Tibial artery (tissue), 4 donors: ENCODE results near the gene NUDT4.

Source experiments
- DNase-seq, 2 donors: peaks; one replicate each; pipeline ENCODE4 v3.0.0-alpha.2; 2019
- H3K27ac ChIP-seq, 2 donors: fragments of 200-600 bp; sonication (generic) in 1 of 2; 1 replicate in 1 of 2; 2 replicates in 1 of 2; pipeline ENCODE4 v1.5.1; 2018 to 2019; ENCODE audit warnings: mild to moderate bottlenecking in 1 of 2
- H3K27me3 ChIP-seq, 2 donors: fragments of 200-600 bp; sonication (generic) in 1 of 2; one replicate each; pipeline versions ENCODE4 v1.5.1 to v1.6.0; 2016 to 2019
- H3K36me3 ChIP-seq, 3 donors: fragments of 200-600 bp; sonication (generic) in 2 of 3; one replicate each; pipeline ENCODE4 v1.5.1; 2016 to 2019; ENCODE audit warnings: mild to moderate bottlenecking in 2 of 3
- H3K4me1 ChIP-seq, 4 donors: fragments of 200-600 bp; sonication (generic) in 2 of 4; 1 replicate in 3 of 4; 2 replicates in 1 of 4; pipeline ENCODE4 v1.5.1; 2016 to 2019
- H3K4me3 ChIP-seq, 2 donors: fragments of 200-600 bp; sonication (generic) in 1 of 2; 1 replicate in 1 of 2; 2 replicates in 1 of 2; pipeline ENCODE4 v1.5.1; 2018 to 2019; ENCODE audit warnings: mild to moderate bottlenecking in 2 of 2
- H3K9me3 ChIP-seq, 3 donors: fragments of 200-600 bp; sonication (generic) in 1 of 3; one replicate each; pipeline ENCODE4 v1.5.1; 2016 to 2019
- intact Hi-C: fragments of 100-400 bp; cut with DNase I; formaldehyde crosslinking; loops from one replicate; pipeline ENCODE4 v1.15.0; 2023; ENCODE audit warnings: low total_unique reads
- TF ChIP-seq, protein P1 (sequence below), 2 experiments: fragments of 200-600 bp in 1 of 2; fragments of 450-650 bp in 1 of 2; IDR thresholded peaks; one replicate each; pipeline ENCODE4 v1.5.1; 2017 to 2019; ENCODE audit warnings: antibody characterized with exemption in 2 of 2, mild to moderate bottlenecking in 1 of 2, moderate library complexity in 1 of 2

Gene NUDT4

DNA sequence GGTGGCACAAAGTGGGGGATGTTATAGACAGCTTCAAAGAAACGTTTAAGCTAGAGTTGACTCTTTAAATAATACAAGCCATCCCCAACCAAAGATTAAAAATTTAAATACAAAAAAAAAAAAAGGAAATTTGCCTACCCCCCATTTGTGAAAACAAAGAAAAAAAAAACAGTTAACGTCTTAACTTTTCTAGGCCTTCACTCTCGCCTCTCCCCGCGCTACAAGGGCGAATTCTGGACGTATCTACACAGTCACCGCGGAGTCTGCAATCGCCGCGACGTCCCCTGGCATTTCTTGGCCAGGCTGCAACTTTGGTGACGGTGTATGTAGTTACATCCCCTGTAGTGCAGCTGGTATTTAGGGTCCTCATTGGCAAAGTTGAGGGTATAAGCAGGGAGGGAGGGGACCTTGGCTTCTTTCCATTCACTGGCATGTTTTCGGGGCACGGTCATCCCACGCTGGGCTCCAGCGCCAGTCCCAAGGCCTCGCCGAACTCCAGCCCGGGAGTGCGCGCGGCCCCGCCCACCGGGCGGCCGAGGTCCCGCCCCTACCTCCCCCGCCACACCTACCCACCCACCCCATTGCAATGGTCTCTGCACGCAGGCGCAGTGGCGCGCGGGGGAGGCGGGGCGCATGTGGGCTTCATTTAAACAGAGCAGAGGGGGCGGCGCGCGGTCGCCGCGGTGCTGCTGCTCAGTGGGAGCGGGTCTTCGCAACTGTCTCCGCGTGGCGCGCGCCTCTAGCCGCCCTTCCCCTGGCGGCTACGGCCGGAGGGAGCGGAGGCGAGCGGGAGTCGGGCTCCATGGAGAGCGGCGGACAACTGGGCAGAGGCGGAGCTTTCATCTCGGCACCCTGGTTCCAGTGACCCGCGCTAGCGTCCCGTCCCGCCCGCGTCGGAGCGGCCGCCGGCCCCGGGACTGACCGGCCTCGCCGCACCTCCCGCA lies at the start of gene NUDT4:
Gene NUDT4, plus strand, starts transcription at position 674 of the 944 bp plus-strand sequence. CDS start 398 bp downstream, outside the sequence.
- peak; percentile 98 to 99 for DNase-seq
- TF ChIP-seq, protein P1, sequence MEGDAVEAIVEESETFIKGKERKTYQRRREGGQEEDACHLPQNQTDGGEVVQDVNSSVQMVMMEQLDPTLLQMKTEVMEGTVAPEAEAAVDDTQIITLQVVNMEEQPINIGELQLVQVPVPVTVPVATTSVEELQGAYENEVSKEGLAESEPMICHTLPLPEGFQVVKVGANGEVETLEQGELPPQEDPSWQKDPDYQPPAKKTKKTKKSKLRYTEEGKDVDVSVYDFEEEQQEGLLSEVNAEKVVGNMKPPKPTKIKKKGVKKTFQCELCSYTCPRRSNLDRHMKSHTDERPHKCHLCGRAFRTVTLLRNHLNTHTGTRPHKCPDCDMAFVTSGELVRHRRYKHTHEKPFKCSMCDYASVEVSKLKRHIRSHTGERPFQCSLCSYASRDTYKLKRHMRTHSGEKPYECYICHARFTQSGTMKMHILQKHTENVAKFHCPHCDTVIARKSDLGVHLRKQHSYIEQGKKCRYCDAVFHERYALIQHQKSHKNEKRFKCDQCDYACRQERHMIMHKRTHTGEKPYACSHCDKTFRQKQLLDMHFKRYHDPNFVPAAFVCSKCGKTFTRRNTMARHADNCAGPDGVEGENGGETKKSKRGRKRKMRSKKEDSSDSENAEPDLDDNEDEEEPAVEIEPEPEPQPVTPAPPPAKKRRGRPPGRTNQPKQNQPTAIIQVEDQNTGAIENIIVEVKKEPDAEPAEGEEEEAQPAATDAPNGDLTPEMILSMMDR (IDR thresholded peaks at IDR 0.05), result peak in 1 of 2 experiments; percentile 11
- Histone ChIP-seq H3K9me3 (no peaks in the 10 kb centered on the region), H3K36me3 (no peaks in the 10 kb centered on the region), H3K27ac (peak within 1 kb of the TSS; percentile 93 to 96), H3K27me3 (no peaks in the 10 kb centered on the region), H3K4me1 (peaks cover 0 to 39% (median 23%) of the 10 kb centered on the region in 4 donors), H3K4me3 (peak within 1 kb of the TSS; percentile 84 to 87)
- intact Hi-C loops, result loop anchor here (2.0 to 5.0 kb wide), 2 partner anchors 75 to 135 kb away; no protein-coding TSS in a partner anchor

DNA sequence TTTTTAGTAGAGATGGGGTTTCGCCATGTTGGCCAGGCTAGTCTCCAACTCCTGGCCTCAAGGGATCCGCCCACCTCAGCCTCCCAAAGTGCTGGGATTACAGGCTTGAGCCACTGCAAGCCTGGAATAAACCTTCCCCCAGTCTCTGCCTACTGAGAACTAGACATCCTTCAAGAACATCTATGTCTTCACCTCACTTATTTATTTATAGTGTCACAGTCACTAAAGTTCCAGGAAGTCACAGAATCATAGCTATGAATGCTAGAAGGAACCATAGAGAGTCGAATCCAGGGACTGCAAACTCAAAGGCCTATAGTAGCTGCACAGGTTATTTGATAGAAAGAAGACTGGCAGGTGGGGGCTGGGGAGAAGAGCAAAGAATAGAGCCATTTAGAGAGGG lies 44.7 kb upstream of the NUDT4 start:
- Histone ChIP-seq H3K36me3 (no peaks in the 10 kb centered on the region), H3K9me3 (no peaks in the 10 kb centered on the region), H3K4me1 (peaks cover 0 to 10% (median 7%) of the 10 kb centered on the region in 4 donors), H3K27ac (no peak overlapping the region), H3K27me3 (no peaks in the 10 kb centered on the region), H3K4me3 (no peak overlapping the region)
- DNase-seq, result no peak
- intact Hi-C loops, result no loop called here
- TF ChIP-seq, protein P1 (IDR thresholded peaks at IDR 0.05), result no peak

DNA sequence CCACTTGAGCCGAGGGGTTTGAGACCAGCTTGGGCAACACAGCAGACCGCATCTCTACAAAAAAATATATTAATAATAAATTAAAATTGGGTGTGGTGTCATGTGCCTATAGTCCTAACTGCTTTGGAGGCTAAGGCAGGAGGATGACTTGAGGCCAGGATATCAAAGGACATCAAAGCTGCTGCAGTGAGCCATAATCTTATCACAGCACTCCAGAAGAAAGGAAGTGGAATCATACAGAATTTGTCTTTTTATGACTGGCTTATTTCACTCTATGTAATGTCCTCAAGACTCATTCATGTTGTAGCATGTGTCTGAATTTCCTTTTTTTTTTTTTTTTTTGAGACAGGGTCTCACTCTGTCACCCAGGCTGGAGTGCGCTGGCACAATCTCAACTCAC lies 43.9 kb upstream of the NUDT4 start:
- Histone ChIP-seq H3K27me3 (no peaks in the 10 kb centered on the region), H3K9me3 (no peaks in the 10 kb centered on the region), H3K36me3 (no peaks in the 10 kb centered on the region), H3K4me1 (peaks cover 0 to 10% (median 7%) of the 10 kb centered on the region in 4 donors), H3K4me3 (no peak overlapping the region), H3K27ac (no peak overlapping the region)
- DNase-seq, result no peak
- TF ChIP-seq, protein P1 (IDR thresholded peaks at IDR 0.05), result no peak
- intact Hi-C loops, result no loop called here

- no peak for DNase-seq
- intact Hi-C loops, result no loop called here
- Histone ChIP-seq H3K27ac (no peak overlapping the region), H3K9me3 (no peaks in the 10 kb centered on the region), H3K4me1 (peaks cover 0 to 10% (median 7%) of the 10 kb centered on the region in 4 donors), H3K27me3 (no peaks in the 10 kb centered on the region), H3K4me3 (no peak overlapping the region), H3K36me3 (no peaks in the 10 kb centered on the region)
- TF ChIP-seq, protein P1 (IDR thresholded peaks at IDR 0.05), result no peak
Observed at GRCh38 chr12:93335603-93336162, 42.0 kb upstream of the NUDT4 start.

DNA sequence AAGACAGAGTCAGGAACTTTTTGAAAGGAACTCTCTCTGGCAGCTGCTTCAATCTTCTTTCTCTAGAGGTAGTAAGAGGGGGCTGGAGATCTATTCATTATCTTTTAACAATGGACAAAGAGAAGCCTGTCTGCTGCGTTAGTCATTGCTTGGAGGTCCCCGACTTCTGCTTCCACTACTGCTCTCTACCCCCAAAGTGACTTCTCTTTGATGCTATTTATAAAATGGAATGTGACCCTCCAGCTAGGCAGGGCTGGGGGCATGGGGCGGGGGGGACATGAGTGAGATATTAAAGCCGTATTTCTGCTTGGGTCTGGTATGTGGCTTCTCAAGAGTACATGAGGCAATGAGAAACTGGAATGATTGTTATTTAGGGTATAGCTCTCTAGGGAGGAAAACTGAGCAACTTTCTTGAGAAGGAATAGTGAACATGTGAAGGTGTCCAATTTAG lies 41.4 kb upstream of the NUDT4 start:
- no peak overlapping the region for H3K27ac ChIP-seq
- DNase-seq, result no peak
- H3K27me3 ChIP-seq, result no peaks in the 10 kb centered on the region
- intact Hi-C loops, result no loop called here
- H3K36me3 ChIP-seq, result no peaks in the 10 kb centered on the region
- no peaks in the 10 kb centered on the region for H3K9me3 ChIP-seq
- peaks cover 0 to 10% (median 7%) of the 10 kb centered on the region in 4 donors for H3K4me1 ChIP-seq
- TF ChIP-seq, protein P1 (IDR thresholded peaks at IDR 0.05), result no peak
- no peak overlapping the region for H3K4me3 ChIP-seq
